Suprapubic skin (tissue), 4 donors: ENCODE data around the gene ME3. TPM values are rescaled to one million over a fixed set of nuclear protein-coding genes. Genes with fewer than 3 reads are reported as not detected.

Experiments
- DNase-seq, 2 donors: peaks; one replicate each; pipeline ENCODE4 v3.0.0-alpha.2; 2019; ENCODE audit warnings: low spot score in 2 of 2
- H3K27ac ChIP-seq: fragments of 200-600 bp; sonication (generic); one replicate; pipeline ENCODE4 v1.5.1; 2019
- H3K27me3 ChIP-seq: fragments of 200-600 bp; sonication (generic); one replicate; pipeline ENCODE4 v1.5.1; 2019
- H3K36me3 ChIP-seq: fragments of 200-600 bp; sonication (generic); one replicate; pipeline ENCODE4 v1.5.1; 2019
- H3K4me1 ChIP-seq: fragments of 200-600 bp; sonication (generic); one replicate; pipeline ENCODE4 v1.5.1; 2019
- H3K4me3 ChIP-seq: fragments of 200-600 bp; sonication (generic); one replicate; pipeline ENCODE4 v1.5.1; 2019; ENCODE audit warnings: mild to moderate bottlenecking
- H3K9me3 ChIP-seq: fragments of 200-600 bp; sonication (generic); one replicate; pipeline ENCODE4 v1.5.1; 2019
- EP300 ChIP-seq: sonication (generic); formaldehyde crosslinking; IDR thresholded peaks from one replicate; pipeline ENCODE4 v1.6.1; 2017; ENCODE audit warnings: antibody characterized with exemption
- POLR2A ChIP-seq, 2 donors: fragments of 450-650 bp; IDR thresholded peaks; one replicate each; pipeline ENCODE4 v1.6.1; 2017; ENCODE audit warnings: antibody characterized with exemption in 2 of 2, mild to moderate bottlenecking in 2 of 2, moderate library complexity in 2 of 2
- POLR2AphosphoS5 ChIP-seq, 3 donors: sonication (generic); formaldehyde crosslinking; IDR thresholded peaks; one replicate each; pipeline ENCODE4 v1.6.1; 2017; ENCODE audit warnings: antibody characterized with exemption in 3 of 3
- WGBS: methylation state at CpG from one replicate; pipeline ENCODE4 v1.1.5; 2018; 5-methylcytosine and 5-hydroxymethylcytosine counted together
- total RNA-seq, 4 donors: library from RNA; depleted of rRNA; stranded (reverse); fragments of >200 nt; gene quantifications; one replicate each; pipeline ENCODE4 v1.1.0, GENCODE V29; 2016
- TF ChIP-seq, protein P1 (sequence below), 2 donors: fragments of 200-600 bp in 1 of 2; fragments of 450-650 bp in 1 of 2; sonication (generic) in 1 of 2; IDR thresholded peaks; one replicate each; pipeline ENCODE4 v1.5.1; 2016 to 2019; ENCODE audit warnings: antibody characterized with exemption in 2 of 2, mild to moderate bottlenecking in 1 of 2, moderate library complexity in 1 of 2

Gene ME3
- total RNA-seq, 4 donors from 2014 or later: 3.7 to 17.0 (median 9.4) TPM

DNA sequence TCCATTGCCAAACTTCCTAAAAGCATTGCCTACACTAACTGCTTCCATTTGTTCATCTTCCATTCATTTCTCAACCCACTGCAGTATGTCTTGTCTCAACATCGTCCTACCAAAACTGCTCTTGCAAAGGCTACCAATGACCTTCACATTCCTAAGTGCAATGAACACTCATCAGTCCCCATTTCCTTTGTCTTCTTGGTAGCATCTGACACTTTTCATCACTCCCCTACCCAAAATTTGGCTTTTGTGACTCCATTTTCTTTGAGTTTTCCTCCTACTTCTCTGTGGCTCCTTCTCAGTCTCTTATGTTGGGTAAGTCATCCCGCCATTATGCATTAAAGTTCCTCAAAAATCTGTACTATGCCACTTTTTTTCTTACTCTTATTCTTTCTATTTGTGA lies 162.3 kb downstream of the ME3 start:
- no peak for TF ChIP-seq EP300
- TF ChIP-seq, protein P1, sequence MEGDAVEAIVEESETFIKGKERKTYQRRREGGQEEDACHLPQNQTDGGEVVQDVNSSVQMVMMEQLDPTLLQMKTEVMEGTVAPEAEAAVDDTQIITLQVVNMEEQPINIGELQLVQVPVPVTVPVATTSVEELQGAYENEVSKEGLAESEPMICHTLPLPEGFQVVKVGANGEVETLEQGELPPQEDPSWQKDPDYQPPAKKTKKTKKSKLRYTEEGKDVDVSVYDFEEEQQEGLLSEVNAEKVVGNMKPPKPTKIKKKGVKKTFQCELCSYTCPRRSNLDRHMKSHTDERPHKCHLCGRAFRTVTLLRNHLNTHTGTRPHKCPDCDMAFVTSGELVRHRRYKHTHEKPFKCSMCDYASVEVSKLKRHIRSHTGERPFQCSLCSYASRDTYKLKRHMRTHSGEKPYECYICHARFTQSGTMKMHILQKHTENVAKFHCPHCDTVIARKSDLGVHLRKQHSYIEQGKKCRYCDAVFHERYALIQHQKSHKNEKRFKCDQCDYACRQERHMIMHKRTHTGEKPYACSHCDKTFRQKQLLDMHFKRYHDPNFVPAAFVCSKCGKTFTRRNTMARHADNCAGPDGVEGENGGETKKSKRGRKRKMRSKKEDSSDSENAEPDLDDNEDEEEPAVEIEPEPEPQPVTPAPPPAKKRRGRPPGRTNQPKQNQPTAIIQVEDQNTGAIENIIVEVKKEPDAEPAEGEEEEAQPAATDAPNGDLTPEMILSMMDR (IDR thresholded peaks at IDR 0.05): no peak
- TF ChIP-seq POLR2A (IDR thresholded peaks at IDR 0.05): no peak
- no peak for TF ChIP-seq POLR2AphosphoS5 (IDR thresholded peaks at IDR 0.05)
- DNase-seq: no peak
- WGBS: 89% methylated on average over 2 of the region's 2 CpGs
- no peaks in the 10 kb centered on the region for H3K27me3 ChIP-seq
- H3K27ac ChIP-seq: no peak overlapping the region
- peaks cover 12% of the 10 kb centered on the region for H3K4me1 ChIP-seq
- no peaks in the 10 kb centered on the region for H3K9me3 ChIP-seq
- no peak overlapping the region for H3K4me3 ChIP-seq
- no peaks in the 10 kb centered on the region for H3K36me3 ChIP-seq

DNA sequence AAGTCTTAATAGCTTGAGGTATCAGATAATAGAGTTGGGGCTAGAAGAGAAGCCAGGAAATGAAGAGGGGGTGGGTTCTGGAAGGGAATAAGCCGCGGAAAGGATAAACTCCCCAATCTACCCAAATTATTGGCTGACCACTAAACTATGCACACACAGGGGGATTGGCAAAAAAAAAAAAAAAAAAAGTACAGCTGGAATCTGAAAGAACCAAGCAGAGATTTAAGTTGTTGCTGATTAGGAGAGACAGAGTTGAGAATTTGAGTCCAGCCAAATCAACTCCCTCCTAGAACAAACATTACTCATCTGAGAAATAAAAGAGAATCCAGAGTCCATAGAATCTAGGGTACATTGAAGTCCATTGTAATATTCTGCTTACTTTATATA lies 162.8 kb downstream of the ME3 start:
- Histone ChIP-seq H3K4me3 (no peak overlapping the region), H3K9me3 (no peaks in the 10 kb centered on the region), H3K4me1 (peaks cover 12% of the 10 kb centered on the region), H3K27me3 (no peaks in the 10 kb centered on the region), H3K27ac (no peak overlapping the region), H3K36me3 (no peaks in the 10 kb centered on the region)
- TF ChIP-seq POLR2AphosphoS5 (IDR thresholded peaks at IDR 0.05): no peak
- no peak for TF ChIP-seq POLR2A (IDR thresholded peaks at IDR 0.05)
- TF ChIP-seq, protein P1 (IDR thresholded peaks at IDR 0.05): no peak
- no peak for TF ChIP-seq EP300
- 0% methylated on average over 2 of the region's 2 CpGs for WGBS
- no peak for DNase-seq

DNA sequence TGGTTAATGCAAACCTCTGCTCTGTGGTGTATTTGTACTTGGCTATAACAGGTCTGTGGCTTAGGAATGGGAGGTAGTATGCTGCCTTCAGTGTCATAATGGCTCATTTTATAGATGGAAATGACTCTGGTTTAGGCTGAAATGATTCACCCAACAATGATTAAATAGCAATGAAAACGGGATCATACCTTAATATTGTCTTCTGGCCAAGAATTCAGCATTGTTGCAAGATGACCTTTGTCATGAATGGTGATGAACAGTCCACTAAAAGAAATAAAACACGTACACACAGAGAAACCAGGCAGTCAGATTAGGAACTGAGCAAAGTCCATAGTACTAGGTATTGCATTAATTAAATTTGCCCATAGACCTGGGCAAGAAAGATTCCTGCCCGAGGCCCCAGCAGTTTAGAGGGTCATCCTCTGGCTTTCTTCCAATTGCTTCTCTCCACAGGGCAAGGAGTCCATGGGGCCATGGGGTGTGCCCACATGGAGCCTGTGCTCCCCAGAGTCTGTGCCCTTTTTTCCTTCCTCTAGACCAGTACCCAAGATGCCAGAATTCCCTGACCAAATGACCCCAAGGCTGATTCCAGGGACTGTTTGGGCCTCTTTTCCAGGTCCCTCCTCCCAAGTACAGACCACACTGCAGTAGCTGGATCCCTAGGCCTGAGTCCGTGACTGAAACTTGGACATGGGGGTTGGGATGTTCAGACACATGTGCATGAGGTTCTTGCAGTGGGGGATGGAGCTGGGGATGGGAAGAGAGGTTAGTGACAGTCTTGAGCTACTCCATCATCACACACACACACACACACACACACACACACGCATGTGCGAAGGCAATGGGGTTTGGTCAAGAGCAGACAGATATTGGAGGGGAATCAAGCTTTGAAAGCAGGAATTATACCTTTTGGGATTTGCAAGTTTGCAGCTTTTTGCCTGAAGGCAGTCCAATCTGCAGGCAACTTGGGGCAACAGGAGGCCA lies 163.5 kb downstream of the ME3 start:
- Histone ChIP-seq H3K27me3 (no peaks in the 10 kb centered on the region), H3K9me3 (no peaks in the 10 kb centered on the region)

DNA sequence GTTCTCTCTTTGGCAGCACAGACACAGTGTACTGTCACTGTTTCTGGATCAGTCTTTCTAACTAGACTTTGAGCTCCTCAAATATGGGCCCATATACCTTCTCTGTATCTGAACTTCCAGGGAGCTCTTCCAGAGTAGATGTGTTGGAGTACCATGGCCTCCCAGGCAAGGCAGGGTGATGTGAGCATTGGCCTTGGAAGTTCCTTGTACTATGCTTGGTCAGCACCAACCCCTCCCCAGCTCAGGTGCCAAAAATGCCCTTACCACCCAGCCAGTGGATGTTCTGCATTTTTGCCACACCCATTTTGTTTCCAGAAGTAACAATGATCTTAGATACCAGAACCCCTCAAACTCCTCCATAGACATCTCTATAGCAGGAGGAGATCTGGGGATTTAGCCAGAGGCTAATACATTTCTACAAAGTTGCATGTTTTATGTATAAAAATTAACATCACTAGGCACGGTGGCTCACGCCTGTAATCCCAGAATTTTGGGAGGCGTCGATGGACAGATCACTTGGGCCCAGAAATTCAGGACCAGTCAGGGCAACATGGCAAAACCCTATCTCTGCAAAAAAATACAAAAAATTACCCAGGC lies 165.1 kb downstream of the ME3 start:
- TF ChIP-seq POLR2AphosphoS5 (IDR thresholded peaks at IDR 0.05) (no peak), POLR2A (IDR thresholded peaks at IDR 0.05) (no peak), EP300 (no peak)
- TF ChIP-seq, protein P1 (IDR thresholded peaks at IDR 0.05): no peak
- Histone ChIP-seq H3K27ac (no peak overlapping the region), H3K4me3 (no peak overlapping the region), H3K27me3 (no peaks in the 10 kb centered on the region), H3K4me1 (peaks cover 12% of the 10 kb centered on the region), H3K9me3 (no peaks in the 10 kb centered on the region), H3K36me3 (no peaks in the 10 kb centered on the region)
- WGBS: 98% methylated on average over 4 of the region's 4 CpGs
- DNase-seq: no peak

More for the DNA sequence above, 163.5 kb downstream of the ME3 start:
- 77% methylated on average over 5 of the region's 6 CpGs for WGBS
- no peaks in the 10 kb centered on the region for H3K36me3 ChIP-seq
- H3K4me1 ChIP-seq: peaks cover 12% of the 10 kb centered on the region
- TF ChIP-seq, protein P1 (IDR thresholded peaks at IDR 0.05): no peak
- TF ChIP-seq EP300 (no peak), POLR2A (IDR thresholded peaks at IDR 0.05) (no peak), POLR2AphosphoS5 (IDR thresholded peaks at IDR 0.05) (no peak)
- H3K27ac ChIP-seq: no peak overlapping the region
- H3K4me3 ChIP-seq: no peak overlapping the region
- no peak for DNase-seq

DNA sequence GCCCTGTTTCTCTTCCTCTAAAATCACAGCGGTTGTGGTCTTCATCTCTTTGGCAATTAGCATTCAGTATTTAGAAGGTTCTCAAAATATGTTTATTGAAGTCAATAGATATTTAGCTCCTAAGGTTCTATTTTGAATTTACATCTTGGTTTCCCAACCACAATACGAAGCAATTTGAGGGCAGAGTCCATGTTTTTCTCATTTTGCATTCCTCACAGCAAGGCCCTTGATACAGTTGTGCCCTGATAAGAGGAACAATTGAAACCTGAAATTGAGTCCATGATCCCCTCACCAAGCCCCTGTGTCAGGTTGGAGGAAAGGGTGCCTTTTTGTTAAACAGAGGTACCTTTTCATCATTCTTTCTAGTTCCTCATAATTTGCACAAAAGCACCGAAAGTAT lies 166.2 kb downstream of the ME3 start:
- WGBS: 95% methylated on average over 3 of the region's 3 CpGs

More for the DNA sequence above, 166.2 kb downstream of the ME3 start:
- no peak overlapping the region for H3K4me3 ChIP-seq
- no peaks in the 10 kb centered on the region for H3K36me3 ChIP-seq
- no peak for DNase-seq
- H3K27ac ChIP-seq: no peak overlapping the region
- H3K4me1 ChIP-seq: peaks cover 8% of the 10 kb centered on the region
- H3K27me3 ChIP-seq: no peaks in the 10 kb centered on the region
- TF ChIP-seq POLR2AphosphoS5 (IDR thresholded peaks at IDR 0.05) (no peak), EP300 (no peak), POLR2A (IDR thresholded peaks at IDR 0.05) (no peak)
- TF ChIP-seq, protein P1 (IDR thresholded peaks at IDR 0.05): no peak
- no peaks in the 10 kb centered on the region for H3K9me3 ChIP-seq
